ENCODE results near the gene ZNF536.
"Not testable (repeated sequence)": the region's sequence is repeated elsewhere in the genome, so short reads cannot be mapped to it uniquely, and the experiment has no call there.

ZNF536 gene

DNA sequence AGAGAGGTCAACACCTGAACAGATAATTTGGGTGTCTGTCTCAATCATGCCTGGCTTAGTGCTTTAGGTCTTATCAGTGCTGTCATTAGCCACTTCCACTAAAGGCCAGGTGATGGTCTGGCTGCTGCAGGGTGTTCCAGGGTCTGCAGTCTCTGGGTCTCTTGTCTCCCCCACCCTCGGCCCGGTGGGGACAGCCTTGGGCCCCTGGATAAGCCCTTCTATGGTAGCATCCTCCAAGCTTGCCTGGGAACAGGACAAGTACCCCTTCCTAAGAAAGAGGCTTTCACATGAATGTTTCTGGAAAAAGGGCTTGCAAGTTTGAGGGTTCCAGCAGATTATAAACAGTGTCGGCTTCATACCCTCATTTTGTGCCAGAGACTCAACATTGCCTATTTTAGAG is 29.3 kb upstream of the ZNF536 start:
- DNase-seq = no peak

DNA sequence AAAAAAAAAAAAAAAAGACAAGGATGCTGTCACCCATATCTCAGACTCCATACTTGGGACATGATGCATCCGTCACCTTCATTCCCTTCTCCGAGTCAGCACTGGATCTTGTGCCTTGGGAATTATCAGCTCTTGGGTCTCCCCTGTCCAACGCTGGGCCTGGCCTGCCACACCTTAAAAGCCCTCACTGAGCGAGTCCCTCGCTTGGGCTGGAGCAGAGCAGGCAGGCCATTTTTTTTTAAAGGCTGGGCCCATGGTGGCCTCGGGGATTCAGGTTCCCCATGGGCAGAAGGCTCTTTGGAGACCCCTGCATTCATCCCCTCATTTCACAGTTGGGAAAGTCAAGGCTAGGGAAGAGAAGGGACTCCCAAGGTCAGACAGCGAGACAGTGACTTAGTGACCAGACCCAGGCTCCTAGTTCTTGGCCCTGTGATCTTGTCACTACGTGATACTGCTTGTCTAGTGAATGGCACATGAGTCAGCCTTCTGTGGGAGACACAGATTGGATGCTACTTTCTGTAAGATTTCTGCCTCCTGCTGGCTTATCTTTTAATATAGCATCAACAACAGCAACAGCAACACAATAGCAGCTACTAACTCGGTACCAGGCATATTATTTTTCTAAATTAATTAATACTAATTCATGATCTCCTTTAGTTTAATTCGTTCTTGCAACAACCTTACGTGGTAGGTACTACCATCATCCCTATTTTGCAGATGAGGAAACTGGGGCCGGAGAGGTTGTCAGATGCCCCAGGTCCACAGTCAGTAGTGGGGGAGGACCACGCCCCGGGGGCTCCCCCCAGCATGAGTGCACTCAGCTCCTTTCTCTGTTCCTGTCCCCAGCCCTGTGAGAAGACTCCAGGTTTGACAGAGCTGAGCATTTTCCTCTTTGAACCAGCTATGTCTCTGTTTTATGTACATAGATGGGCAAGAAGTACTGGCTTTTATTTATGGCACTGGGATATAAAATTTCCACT is 27.4 kb upstream of the ZNF536 start:
- DNase-seq = no peak

DNA sequence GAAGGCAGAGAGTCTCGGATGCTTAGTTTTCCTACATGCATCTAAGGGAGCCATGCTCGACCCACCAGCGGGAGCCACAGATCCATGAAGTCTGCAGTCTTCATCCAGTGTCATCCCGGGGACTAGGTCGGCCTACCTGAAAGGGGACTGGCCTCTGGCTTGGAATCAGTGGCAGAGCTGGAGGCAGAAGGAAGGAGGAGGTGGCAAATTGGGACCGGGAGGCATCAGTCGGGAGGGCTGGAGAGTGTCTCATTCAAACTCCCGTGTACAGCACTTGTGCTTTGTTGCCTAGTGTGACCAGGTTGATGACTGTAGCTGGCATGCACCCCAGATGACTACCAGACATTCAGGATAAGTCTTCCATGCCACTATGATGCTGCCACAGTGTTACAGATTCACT is 26.5 kb upstream of the ZNF536 start:
- DNase-seq = no peak

DNA sequence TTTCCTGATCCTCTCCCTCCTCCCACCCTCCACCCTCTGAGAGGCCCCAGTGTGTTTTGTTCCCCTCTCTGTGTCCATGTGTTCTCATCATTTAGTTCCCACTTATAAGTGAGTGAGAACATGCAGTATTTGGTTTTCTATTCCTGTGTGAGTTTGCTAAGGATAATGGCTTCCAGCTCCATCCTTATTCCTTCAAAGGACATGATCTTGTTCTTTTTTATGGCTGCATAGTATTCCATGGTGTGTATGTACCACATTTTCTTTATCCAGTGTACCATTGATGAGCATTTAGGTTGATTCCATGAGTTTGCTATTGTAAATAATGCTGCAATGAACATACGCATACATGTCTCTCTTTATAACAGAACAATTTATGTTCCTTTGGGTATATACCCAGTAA is 25.7 kb upstream of the ZNF536 start:
- DNase-seq = not testable (repeated sequence)

DNA sequence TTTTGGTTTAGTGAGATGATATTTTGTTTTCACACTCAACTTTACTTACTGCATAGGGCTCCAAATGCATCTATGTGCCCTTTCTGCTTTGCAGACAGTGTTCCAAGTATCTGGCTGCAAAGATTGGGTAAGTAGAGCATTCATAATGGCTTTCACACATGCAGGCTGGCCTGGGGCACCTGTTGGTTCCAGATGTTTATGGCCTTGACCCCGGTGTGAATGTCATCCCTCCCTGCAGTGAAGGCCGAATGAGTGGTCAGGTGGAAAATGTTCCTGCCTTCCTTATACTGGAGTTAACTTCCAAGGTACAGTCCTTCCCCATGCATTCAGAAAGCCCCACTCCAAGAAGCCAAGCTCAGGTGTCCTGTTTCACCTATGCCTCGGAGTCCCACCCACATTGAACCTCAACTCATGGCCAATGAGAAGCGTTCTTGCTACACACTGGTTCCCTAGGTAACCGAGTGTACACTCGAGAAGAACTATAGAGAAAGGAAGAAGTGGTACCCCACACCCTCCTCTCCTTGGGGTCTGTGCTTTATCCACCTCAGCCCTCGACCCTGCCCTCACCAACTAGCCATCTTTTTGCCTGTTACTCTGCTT is 23.0 kb upstream of the ZNF536 start:
- DNase-seq = no peak

DNA sequence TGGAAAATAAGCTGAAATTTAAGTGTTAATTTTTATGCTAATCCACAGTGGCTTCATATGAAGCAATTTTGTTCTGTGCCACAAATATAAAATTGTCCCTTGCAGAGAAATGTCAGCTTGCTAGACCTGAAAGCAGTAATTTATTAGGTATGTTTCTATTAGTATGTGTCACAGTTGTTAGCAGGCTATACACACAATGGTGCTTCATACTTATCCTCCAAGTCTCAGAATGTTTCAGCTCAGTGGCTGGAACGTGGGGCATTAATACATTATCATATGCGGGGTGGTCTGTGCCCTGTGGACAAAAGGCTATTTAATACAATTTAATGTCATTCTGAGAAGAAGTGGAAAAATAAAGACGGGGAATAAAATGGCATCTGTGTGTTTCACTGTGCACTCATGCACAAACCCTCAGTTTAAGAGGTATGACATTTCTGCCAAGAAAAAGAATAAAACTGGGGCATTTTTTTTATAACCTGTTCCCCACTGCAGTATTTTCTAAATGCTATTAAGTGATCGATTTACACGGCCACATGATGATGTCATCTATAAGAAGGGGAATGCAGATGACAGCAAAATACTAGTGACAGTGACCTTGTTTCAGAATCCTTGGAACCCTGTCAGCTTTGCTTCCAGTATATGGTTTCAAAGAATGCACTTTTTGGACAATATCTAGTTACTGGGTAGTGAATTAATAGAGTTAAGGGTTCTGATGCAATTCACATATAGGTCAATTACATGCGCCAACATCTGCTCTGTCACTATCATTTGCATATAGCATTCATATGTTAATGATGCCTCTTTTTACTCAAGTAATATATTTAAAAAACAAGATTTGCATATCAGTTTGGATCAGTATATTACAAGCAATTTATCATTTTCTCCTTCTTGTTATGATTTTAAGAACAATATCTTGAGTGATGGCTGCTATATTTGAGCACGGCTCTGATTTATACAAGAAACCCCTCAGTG is 21.2 kb upstream of the ZNF536 start:
- no peak for DNase-seq

DNA sequence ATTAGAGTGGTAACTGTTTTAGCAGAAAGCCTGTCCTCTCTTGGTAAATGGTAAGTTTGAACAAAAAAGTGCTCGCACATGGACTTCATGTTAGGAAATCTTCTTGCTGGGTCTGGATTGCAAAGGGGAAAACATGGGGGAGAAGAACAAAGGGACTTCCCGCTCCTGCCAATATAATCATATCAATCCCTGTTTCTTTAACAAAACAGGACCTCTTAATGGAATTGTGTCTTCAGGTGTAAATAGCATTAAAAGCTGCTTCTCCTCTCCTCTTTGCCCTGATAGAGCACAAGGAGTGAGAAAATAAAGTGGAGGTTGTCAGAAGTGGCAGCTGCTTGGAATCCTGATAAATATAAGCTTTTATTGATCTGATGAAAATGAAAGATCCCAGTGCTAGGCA is 20.4 kb upstream of the ZNF536 start:
- no peak for DNase-seq

DNA sequence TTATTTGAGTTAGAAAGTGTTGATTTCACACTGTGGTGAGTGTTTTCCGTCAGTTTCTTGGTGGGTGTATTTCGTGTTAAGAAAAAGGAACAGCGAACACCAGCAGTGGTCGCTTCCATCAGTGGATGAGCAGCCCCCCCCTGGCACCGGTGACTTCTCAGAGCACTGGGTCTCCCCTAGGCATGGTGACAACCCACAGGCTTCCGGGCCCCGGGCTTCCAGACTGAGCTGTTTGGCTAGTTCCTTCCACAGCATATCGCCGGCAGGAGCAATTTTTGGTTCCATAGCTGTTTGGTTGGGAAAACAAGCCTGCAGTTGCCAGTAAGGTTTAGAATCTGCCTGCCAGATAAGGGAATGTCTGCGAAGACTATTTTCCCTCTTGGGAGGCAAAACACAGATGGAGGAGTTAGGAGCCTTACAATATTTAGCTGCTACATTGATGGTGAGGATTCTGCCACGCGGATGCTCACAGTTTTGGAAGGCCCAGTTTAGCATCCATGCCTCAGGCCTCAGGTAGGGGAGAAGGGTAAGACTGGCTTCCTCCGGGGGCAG is 18.7 kb upstream of the ZNF536 start:
- no peak for DNase-seq

DNA sequence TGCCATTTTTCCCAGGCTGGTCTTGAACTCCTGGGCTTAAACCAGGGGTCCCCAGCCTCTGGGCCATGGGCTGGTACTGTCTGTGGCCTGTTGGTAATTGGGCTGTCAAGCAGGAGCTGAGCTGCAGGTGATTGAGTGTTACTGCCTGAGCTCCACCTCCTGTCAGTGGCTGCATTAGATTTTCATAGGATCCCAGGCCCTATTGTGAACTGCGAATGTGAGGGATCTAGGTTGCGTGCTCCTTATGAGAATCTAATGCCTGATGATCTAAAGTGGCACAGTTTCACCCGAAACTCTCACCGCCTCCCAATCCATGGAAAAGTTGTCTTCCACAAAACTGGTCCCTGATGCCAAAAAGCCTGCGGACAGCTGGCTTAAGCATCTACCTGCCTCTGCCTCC is 16.6 kb upstream of the ZNF536 start:
- no peak for DNase-seq

DNA sequence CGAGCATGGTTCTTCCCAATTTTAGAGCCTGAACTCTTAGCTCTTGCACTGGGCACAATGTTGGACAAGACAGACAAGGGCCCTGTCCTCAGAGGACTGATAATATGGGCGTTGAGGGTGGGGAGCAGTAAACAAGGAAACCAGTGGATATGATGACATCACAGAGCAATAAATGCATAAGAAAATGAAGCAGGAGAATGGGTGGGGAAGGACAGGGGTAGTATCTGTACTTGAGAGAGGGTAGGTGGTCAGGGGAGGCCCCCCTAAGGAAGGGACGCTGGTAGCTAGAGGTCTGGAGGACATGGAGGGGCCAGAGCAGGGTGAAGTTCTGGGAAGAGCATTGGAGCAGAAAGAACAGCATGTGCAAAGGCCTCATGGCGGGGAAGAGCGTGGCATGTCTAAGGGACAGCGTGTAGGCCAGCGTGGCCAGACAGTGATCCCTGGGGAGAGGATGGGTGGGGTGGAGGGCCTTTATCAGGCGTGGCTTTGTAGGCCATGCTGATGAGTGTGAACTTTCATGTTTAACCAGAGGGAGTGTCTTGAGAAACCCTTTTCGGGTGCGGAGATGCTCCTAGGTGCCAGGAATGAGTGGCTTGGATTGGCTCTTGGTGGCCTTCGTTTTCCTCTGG is 15.1 kb upstream of the ZNF536 start:
- no peak for DNase-seq

DNA sequence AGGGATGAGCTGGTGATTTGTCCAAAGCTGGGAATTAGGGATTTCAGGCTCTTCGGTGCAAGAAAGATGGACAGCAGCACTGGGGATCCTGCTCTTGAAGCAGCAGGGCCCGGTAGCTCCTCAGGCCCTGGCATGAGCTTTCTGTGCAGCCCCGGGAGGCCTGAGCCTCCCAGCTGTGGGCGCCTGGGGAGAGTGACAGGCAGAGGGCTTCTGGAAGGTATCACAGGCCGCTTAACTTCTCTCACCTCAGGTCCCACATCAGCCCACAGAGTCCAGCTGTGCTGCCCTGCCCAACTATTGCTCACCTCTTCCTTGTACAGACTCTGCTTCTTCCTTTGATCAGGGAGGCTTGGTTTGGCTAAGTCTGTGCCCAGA is 14.6 kb upstream of the ZNF536 start:
- DNase-seq = no peak

DNA sequence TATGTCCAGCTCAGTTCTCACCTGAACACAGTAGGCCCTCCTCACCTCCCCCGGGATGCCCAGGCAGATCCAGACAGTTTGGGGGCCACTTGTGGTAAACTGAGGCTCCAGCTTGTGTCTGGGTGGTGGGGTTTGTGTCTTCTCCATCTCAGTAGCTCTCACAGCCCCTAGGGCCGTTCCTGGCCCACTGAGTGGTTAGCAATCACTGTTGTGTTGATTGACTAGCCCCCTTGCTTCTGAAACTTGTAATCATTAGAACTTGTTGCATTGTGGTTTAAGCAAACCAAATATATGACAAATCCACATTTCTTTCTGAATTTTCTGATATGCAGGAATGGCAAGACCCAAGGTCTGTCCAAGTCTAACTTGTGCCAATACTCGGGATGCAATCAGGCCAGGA is 13.9 kb upstream of the ZNF536 start:
- DNase-seq = no peak

DNA sequence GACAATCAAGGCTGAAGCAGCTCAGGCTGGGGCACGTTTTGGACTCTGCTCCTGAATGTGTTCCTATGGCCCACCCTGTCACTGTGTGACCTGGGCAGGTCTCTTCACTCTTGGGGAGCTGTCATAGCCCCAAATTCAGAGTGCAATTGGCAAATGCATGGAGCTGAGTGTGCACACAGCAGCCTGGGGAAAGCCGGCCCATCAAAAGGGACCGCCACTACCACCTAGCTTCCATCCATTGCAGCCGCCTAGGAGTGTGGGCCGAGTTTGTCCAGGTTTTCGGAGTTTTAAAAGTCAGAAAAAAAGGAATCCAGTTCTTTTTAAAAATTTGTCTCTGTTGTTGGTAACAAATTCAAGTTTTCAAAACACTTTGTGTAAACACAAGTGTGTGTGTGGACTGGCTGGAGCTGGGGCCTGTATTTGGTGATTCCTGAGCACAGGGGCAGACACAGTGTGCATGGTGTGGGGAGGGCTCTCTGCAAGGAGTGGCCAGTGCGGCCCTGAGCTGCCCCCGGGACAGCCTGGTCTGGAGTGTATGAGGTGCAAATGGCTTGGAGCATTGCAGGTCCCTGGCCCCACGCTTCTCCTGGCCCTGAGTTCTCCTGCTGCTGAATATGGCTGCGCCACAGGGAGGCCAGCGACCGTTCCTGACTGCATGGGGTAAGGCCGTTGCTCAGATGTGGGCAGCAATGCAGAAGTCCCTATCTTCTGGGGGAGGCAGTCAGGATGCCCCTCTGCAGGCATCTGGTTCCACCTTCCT is 13.2 kb upstream of the ZNF536 start:
- no peak for DNase-seq

DNA sequence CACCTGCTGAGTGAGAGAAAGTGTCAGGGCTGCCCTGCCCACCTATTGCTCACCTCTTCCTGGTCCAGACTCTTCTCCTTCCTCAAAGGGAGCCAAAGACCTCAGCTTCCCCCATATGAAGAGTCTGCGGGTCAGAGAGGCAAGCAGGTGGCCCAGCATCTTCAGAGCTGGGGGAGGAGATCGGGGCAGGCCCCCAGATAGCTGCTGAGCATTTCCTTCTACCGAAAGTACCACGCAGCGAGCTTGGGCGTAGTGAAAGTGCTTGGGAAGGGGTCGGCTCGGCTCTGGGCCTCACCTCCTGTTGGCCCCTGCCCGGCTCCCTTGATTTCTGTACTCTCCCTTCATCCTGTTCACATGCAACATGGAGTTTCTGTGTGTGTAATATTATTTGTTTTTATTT is 12.2 kb upstream of the ZNF536 start:
- no peak for DNase-seq

DNA sequence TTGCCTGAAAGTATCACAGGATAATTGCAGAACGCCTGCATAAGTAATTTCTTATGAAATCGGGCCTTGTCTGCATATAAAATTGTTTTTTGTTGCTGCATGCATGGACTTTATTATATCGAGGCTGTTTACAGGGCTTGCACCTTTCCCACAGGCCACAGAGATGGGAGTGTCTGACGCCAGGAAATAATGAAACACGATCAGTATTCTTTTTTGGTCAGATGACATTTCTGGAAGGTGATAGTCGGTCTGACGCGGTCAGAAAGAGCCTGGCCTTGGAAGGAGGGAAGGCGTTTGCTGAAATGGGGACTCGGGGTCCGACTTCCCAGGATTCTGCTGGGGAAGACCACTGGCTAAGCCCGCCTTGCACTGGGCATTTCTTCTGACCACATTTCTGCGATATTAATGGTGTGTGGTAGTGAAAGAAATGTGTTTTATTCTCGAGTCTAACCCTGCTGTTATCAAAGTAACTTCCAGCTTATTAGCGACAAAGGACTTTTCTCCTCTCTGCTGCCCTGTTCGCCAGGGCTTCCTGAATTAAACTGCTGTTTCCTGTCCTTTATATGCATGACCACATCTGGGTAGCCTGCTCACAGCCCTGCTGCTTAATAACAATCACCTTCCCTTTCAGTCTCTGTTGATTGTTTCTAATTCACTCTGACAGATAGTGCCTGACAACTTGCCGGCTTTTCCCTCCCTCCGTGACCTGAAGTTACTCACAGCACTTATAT is 11.6 kb upstream of the ZNF536 start:
- DNase-seq = no peak

DNA sequence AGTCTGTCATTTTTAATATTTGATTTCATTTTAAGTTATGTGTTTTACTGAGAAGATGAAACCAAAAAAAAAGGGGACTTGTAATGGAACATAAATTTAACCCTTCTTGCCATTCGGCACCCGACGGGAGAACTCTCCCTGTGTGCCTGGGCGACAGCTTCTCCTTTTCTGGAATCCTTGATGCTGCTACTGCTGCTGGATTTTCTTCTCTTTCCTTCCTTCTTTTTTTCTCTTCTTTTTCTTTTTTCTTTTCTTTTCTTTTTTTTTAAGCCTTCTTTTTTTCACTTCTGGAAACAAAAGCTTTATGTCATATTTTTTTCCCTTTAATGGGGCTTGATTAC is 11.1 kb upstream of the ZNF536 start:
- DNase-seq = no peak

DNA sequence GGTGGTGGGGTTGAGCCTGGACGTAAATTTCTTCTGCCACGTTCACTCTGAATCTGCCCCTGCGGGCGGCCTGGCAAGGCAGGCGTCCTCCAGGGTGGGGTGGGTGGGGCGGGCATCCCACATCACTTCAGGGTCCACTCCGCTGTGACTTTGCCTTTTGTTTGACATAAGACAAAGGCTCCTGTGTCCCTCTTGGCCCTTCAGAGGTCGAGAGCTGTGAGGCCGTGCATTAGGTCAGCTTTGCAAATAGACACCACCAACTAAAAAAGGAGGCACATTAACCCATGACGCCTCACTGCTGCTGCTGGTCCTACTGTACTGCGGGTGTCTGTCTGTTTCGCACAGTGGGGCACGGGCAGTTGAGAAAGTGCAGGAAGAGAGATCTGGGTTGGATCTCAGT is 10.5 kb upstream of the ZNF536 start:
- DNase-seq = no peak

DNA sequence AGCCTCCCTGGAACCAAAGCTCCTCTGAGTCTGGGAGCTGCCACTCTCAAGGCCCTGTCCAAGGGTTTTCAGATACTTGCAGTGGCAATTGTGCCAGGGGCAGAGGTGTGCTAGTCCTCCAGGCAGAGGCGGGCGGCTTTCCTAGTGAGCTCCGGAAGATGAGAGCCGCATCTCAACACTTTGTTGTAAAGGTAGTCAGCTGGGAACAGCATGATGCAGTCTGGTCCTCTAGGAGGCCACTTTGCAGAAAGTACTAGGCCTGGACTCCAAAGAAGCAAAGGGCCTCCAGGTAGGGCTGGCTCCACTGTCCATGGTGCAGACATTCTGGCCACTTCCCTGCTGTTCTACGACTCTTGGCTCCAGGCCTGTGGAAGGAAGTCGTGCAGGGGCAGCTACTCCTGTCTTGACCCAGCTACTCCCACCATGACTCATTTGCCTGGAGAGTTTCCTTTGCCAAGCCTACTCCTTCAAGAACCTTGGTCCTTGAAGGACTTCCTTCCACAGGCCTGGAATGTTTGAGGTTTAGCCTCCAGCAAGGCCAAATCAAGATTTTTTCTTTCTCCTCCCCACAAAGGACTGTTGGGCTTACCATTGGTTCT is 9.9 kb upstream of the ZNF536 start:
- DNase-seq = no peak

DNA sequence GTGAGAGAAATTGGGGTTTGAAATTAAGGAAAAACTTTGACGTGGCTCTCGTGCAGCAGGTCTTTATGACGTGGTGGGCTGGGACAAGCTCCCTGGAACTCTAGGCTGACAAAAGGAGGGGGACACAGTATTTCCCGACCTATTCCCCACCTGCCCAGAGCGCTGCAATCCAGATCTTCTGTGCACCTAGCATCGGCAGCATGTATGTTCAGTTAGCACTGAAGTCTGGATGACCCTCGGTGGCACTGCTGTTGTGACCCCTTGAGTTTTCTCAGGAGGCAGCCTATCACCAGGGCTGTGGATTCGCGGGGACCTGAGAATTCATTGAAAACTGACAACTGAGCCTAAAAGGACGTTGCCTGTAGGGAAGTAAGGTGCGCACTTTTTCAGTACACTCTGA is 9.1 kb upstream of the ZNF536 start:
- DNase-seq = no peak

Measured in CD4-positive, alpha-beta T cell treated with Interleukin-17A for 4 hours (primary cell).